IMR-90 (cell line): ENCODE measurements around the gene LIMS2. TPM values are rescaled to one million over a fixed set of nuclear protein-coding genes. Genes with fewer than 3 reads are reported as not detected.

Experiments
- ATAC-seq: fragments of 200-7000 bp; cut with Tn5 transposase; 2 replicates; pipeline ENCODE4 v1.9.1; 2020; ENCODE audit warnings: low read depth, mild to moderate bottlenecking, moderate library complexity
- BruUV-seq: library from RNA; stranded (reverse); fragments of 400-500 nt; replicated peaks from 2 replicates; lab custom pipeline; 2021; lab: Mats Ljungman, UMichigan
- CTCF ChIA-PET: fragments of 300-600 bp; formaldehyde crosslinking; extraction: SDS; loops from one replicate; lab custom pipeline; 2021; ENCODE audit warnings: antibody characterized with exemption; lab: Yijun Ruan, JAX
- POLR2A ChIA-PET: fragments of 300-600 bp; sonication (Branson Sonifier 250); formaldehyde crosslinking; loops from one replicate; lab custom pipeline; 2022; ENCODE audit warnings: antibody characterized with exemption; ENCODE audit not compliant: unreplicated experiment; lab: Charles Lee
- DNase-seq: peaks from one replicate; pipeline ENCODE4 v3.0.0; 2013
- H2AFZ ChIP-seq: replicated peaks from 2 replicates; pipeline ENCODE3; 2013; ENCODE audit warnings: low read length, mild to moderate bottlenecking; ENCODE audit not compliant: poor library complexity
- H2AK5ac ChIP-seq: 2 replicates; pipeline ENCODE4 v1.6.1; 2013; ENCODE audit warnings: low read depth, low read length, inconsistent platforms
- H2AK9ac ChIP-seq: replicated peaks from 2 replicates; pipeline ENCODE3; 2013; ENCODE audit warnings: mild to moderate bottlenecking, low read depth, low read length, moderate library complexity; ENCODE audit not compliant: poor library complexity
- H2BK120ac ChIP-seq: 2 replicates; pipeline ENCODE4 v1.6.1; 2013; ENCODE audit warnings: low read depth, low read length, inconsistent platforms
- H2BK15ac ChIP-seq: 3 replicates; pipeline ENCODE4 v1.6.1; 2013; ENCODE audit warnings: low read depth, low read length, inconsistent platforms
- H2BK20ac ChIP-seq: 2 replicates; pipeline ENCODE4 v1.6.1; 2013; ENCODE audit warnings: low read depth, mild to moderate bottlenecking, inconsistent platforms, low read length, moderate library complexity
- H2BK5ac ChIP-seq: 2 replicates; pipeline ENCODE4 v1.6.1; 2013; ENCODE audit warnings: mild to moderate bottlenecking, low read depth, low read length, inconsistent platforms; ENCODE audit not compliant: poor library complexity, severe bottlenecking
- H3K14ac ChIP-seq: replicated peaks from 2 replicates; pipeline ENCODE4 v1.6.1; 2013; ENCODE audit warnings: low read depth, low read length, inconsistent platforms
- H3K18ac ChIP-seq: 2 replicates; pipeline ENCODE4 v1.6.1; 2013; ENCODE audit warnings: low read depth, low read length, control low read depth
- H3K23ac ChIP-seq: 2 replicates; pipeline ENCODE4 v1.6.1; 2013; ENCODE audit warnings: low read depth, low read length, inconsistent platforms
- H3K27ac ChIP-seq: 2 replicates; pipeline ENCODE4 v1.5.1; 2013; ENCODE audit warnings: mild to moderate bottlenecking, control low read depth, low read length; ENCODE audit not compliant: insufficient read depth
- H3K27me3 ChIP-seq: 2 replicates; pipeline ENCODE4 v1.6.1; 2013; ENCODE audit warnings: low read length; ENCODE audit not compliant: control insufficient read depth, insufficient read depth
- H3K36me3 ChIP-seq: 2 replicates; pipeline ENCODE4 v1.6.1; 2013; ENCODE audit warnings: low read length, mixed read lengths; ENCODE audit not compliant: control insufficient read depth, insufficient read depth
- H3K4ac ChIP-seq: 2 replicates; pipeline ENCODE4 v1.6.1; 2013; ENCODE audit warnings: low read depth, low read length, inconsistent platforms
- H3K4me1 ChIP-seq: 2 replicates; pipeline ENCODE4 v1.6.1; 2013; ENCODE audit warnings: low read length, mixed read lengths; ENCODE audit not compliant: control insufficient read depth, insufficient read depth
- H3K4me2 ChIP-seq: 2 replicates; pipeline ENCODE4 v1.6.1; 2013; ENCODE audit warnings: low read depth, mild to moderate bottlenecking, control low read depth, low read length, moderate library complexity
- H3K4me3 ChIP-seq: 2 replicates; pipeline ENCODE4 v1.5.1; 2013; ENCODE audit warnings: low read depth, mild to moderate bottlenecking, control low read depth, low read length, moderate library complexity; ENCODE audit not compliant: insufficient read depth
- H3K56ac ChIP-seq: 2 replicates; pipeline ENCODE4 v1.6.1; 2013; ENCODE audit warnings: low read length, inconsistent platforms; ENCODE audit not compliant: insufficient read depth; ENCODE audit errors: extremely low read depth
- H3K79me1 ChIP-seq, 2 experiments: 2 replicates each; pipeline ENCODE4 v1.6.1; 2013; ENCODE audit warnings: low read length in 2 of 2, inconsistent platforms in 1 of 2, low read depth in 1 of 2
- H3K9ac ChIP-seq: 2 replicates; pipeline ENCODE4 v1.6.1; 2013; ENCODE audit warnings: low read depth, low read length, control low read depth
- H3K9me1 ChIP-seq: 2 replicates; pipeline ENCODE4 v1.6.1; 2013; ENCODE audit warnings: low read length, inconsistent platforms; ENCODE audit not compliant: insufficient read depth
- H3K9me3 ChIP-seq: 2 replicates; pipeline ENCODE4 v1.6.1; 2013; ENCODE audit warnings: low read length; ENCODE audit not compliant: control insufficient read depth, insufficient read depth
- H4K20me1 ChIP-seq: 2 replicates; pipeline ENCODE4 v1.6.1; 2013; ENCODE audit warnings: low read length, inconsistent platforms; ENCODE audit not compliant: insufficient read depth
- H4K5ac ChIP-seq: 2 replicates; pipeline ENCODE4 v1.6.1; 2013; ENCODE audit warnings: mild to moderate bottlenecking, low read depth, low read length, control low read depth
- H4K8ac ChIP-seq, 2 experiments: 2 replicates each; pipeline ENCODE4 v1.6.1; 2013; ENCODE audit warnings: low read depth in 2 of 2, low read length in 2 of 2, control low read depth in 1 of 2, inconsistent platforms in 1 of 2
- H4K91ac ChIP-seq: 2 replicates; pipeline ENCODE4 v1.6.1; 2013; ENCODE audit warnings: low read depth, low read length, inconsistent platforms; ENCODE audit not compliant: insufficient read depth
- BHLHE40 ChIP-seq: fragments of 150-350 bp; IDR thresholded peaks from 2 replicates; pipeline ENCODE4 v1.6.1; 2016; ENCODE audit warnings: mild to moderate bottlenecking, low read depth, low read length
- CEBPB ChIP-seq: IDR thresholded peaks from 2 replicates; pipeline ENCODE4 v1.6.1; 2012; ENCODE audit warnings: low read depth, low read length, improper control_type of control experiment
- MAZ ChIP-seq: IDR thresholded peaks from 2 replicates; pipeline ENCODE4 v1.6.1; 2012; ENCODE audit warnings: low read depth, mild to moderate bottlenecking, low read length, improper control_type of control experiment, moderate library complexity, borderline replicate concordance
- MXI1 ChIP-seq: IDR thresholded peaks from 2 replicates; pipeline ENCODE4 v1.6.1; 2012; ENCODE audit warnings: low read depth, mild to moderate bottlenecking, low read length, moderate library complexity, borderline replicate concordance
- RAD21 ChIP-seq: IDR thresholded peaks from 2 replicates; pipeline ENCODE4 v1.6.1; 2012; ENCODE audit warnings: low read length, improper control_type of control experiment
- RCOR1 ChIP-seq: IDR thresholded peaks from 2 replicates; pipeline ENCODE4 v1.6.1; 2012; ENCODE audit warnings: mild to moderate bottlenecking, low read length, improper control_type of control experiment; ENCODE audit not compliant: insufficient replicate concordance
- WGBS, 2 experiments: methylation state at CpG; one replicate each; pipeline versions ENCODE4 v1.1.5 to v1.1.7; 2013; ENCODE audit warnings: missing lambda C conversion rate in 2 of 2; ENCODE audit not compliant: insufficient read length in 1 of 2; ENCODE audit errors: extremely low coverage in 2 of 2; 5-methylcytosine and 5-hydroxymethylcytosine counted together
- dilution Hi-C: fragments of 300-500 bp; cut with HindIII; formaldehyde crosslinking; loops from one replicate; pipeline ENCODE4 v1.14.3; 2018; ENCODE audit warnings: low sequenced_read_pairs; ENCODE audit not compliant: unreplicated experiment
- in situ Hi-C: fragments of 300-500 bp; cut with MboI; formaldehyde crosslinking; loops from 3 replicates; pipeline ENCODE4 v1.14.3; 2019; ENCODE audit warnings: low sequenced_read_pairs, inconsistent platforms, mixed read lengths
- intact Hi-C: fragments of 100-400 bp; cut with micrococcal nuclease; formaldehyde crosslinking; loops from 2 replicates; pipeline ENCODE4 v1.10.0; 2022
- polyA plus RNA-seq, 3 experiments: library from polyadenylated mRNA; depleted of rRNA; stranded (reverse); fragments of >200 nt; gene quantifications; 2 replicates each; pipeline ENCODE4 v1.2.3, GENCODE V29; 2012; ENCODE audit warnings: low replicate concordance in 1 of 3
- total RNA-seq: library from RNA; depleted of rRNA; stranded (reverse); fragments of >200 nt; gene quantifications from 2 replicates; pipeline ENCODE4 v1.2.3, GENCODE V29; 2012

LIMS2 gene
- total and polyA plus RNA-seq, 2 of the 4 experiments (the other 2 are of a cell fraction), result 1.3 to 18.8 TPM

DNA sequence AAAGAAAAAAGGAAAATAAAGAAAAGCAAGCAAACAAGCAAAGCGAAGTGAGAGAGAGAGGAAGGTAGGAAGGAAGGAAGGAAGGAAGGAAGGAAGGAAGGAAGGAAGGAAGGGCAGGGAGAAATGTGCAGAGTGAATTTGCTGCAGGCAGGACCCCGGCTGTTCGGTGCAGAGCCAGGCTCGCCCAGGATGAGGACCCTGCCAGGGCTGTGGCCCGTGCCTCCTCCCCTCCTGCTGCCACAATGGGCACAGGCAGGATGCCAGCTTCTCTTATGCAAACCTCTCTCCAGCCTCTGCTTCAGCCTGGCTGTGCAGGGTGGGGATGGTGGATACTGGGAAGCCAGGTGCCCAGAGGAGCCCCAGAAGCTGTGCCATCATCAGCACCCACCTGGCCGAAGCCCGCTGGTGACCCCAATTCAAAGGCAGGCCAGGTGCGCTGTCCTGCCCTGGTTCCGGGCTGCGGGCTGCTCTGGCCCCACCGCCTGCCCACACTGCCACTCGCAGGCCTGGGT lies 26.2 kb downstream of the LIMS2 start:
- no peak overlapping the region for H3K4me3 ChIP-seq
- no peak overlapping the region for H4K5ac ChIP-seq
- 100% methylated on average over 2 of the region's 12 CpGs; no CpG with 5 or more reads in 1 of the 2 experiments for WGBS, 2 experiments
- H2BK5ac ChIP-seq, result no peak overlapping the region
- no peak overlapping the region for H3K18ac ChIP-seq
- no peak overlapping the region for H3K14ac ChIP-seq
- H3K56ac ChIP-seq, result no peak overlapping the region
- no peak overlapping the region for H2BK15ac ChIP-seq
- peak overlapping the region in 1 of 2 experiments; percentile 84; a peak in 1 of 4 replicates for H4K8ac ChIP-seq
- H4K91ac ChIP-seq, result no peak overlapping the region
- peak overlapping the region; percentile 80 for H2AFZ ChIP-seq
- ChIA-PET POLR2A (no interaction called here), CTCF (interaction anchor here (1.0 to 2.3 kb wide), 3 partner anchors 11 to 58 kb away, joined by 3 to 15 read pairs (median 5); partner anchors contain the start of gene LIMS2)
- H3K4me2 ChIP-seq, result no peak overlapping the region
- no peak for TF ChIP-seq MXI1
- no peak for TF ChIP-seq RCOR1
- TF ChIP-seq RAD21, result no peak
- TF ChIP-seq BHLHE40, result no peak
- TF ChIP-seq MAZ, result no peak
- TF ChIP-seq CEBPB, result no peak
- H3K4ac ChIP-seq, result 0 out of 2 replicates have a peak overlapping the region, but pooled peaks have one; percentile 9
- H2BK20ac ChIP-seq, result no peak overlapping the region
- H3K23ac ChIP-seq, result no peak overlapping the region
- no peaks in the 10 kb centered on the region; the same call in none of the 2 replicates for H4K20me1 ChIP-seq
- peak overlapping the region; percentile 92 for H2AK9ac ChIP-seq
- no peaks in the 10 kb centered on the region for H3K27me3 ChIP-seq
- dilution Hi-C loops (no loop called here), intact Hi-C loops (loop anchor here (1.0 to 5.0 kb wide), 4 partner anchors 58 to 324 kb away; partner anchors contain the start of gene IWS1), in situ Hi-C loops (no loop called here)
- BruUV-seq, result no TSS peak
- no peak overlapping the region for H3K9ac ChIP-seq
- DNase-seq (no peak), ATAC-seq (no peak)
- H3K4me1 ChIP-seq, result peaks cover 7% of the 10 kb centered on the region; the same call in 1 of the 2 replicates
- peaks cover 9% of the 10 kb centered on the region; the same call in 1 of the 2 replicates for H3K36me3 ChIP-seq
- H3K9me1 ChIP-seq, result peaks cover 17% of the 10 kb centered on the region; the same call in 1 of the 2 replicates
- H3K9me3 ChIP-seq, result no peaks in the 10 kb centered on the region
- H2AK5ac ChIP-seq, result no peak overlapping the region
- no peak overlapping the region for H2BK120ac ChIP-seq
- H3K27ac ChIP-seq, result no peak overlapping the region
- peaks cover 0 to 16% of the 10 kb centered on the region in 2 experiments; a peak in 2 of 4 replicates for H3K79me1 ChIP-seq
